ENCODE results near the gene MPP1. TPM values are rescaled to one million over a fixed set of nuclear protein-coding genes. Genes with fewer than 3 reads are reported as not detected.

MPP1 gene
- total and polyA plus RNA-seq, 9 of the 15 experiments (the other 6 are each of a cell fraction or from before 2014, with no cell fraction given): 227 to 395 (median 283) TPM

DNA sequence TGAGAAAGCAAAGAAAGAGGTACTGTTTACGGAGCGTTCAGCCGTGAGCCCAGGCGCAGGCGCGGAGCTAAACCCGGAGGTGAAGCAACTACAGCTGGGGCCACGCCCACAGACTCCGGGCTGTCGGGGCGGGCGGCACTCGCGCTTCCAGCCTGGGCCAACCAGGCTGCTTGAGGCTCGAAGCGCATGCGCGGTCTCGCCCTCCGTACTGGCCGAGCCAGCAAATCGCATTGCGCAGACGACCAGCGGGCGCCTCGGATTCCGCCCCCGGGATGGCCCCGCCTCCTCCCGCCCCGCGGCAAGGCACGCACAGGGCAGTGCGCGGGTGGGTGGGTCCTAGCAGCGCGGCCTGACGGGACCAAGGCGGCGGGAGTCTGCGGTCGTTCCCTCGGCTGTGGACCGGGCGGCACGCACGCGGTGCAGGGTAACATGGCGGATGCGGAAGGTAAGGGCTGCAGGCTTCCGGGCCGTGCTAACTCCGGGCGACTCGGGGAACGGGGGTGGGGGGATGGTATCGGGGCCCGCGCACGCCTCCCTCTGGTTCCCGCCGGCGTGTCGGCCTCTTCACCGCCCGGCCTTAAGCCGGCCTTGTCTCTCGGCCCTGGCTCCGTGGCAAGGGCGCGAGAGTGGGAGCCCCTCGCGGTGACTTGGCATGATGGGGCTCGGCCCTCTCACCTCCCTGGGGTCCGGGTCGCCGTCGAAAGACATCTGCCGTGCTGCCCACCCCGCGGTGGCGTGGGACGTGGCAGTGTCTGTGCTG is 42.6 kb downstream of the MPP1 start, which contains the start of gene DKC1 (continued):
- TF ChIP-seq FOXK2 (conservative IDR thresholded peaks at IDR 0.05 in 1 of 2, IDR thresholded peaks at IDR 0.05 in 1 of 2; ENCODE audit: low read depth in 2 of 2) (peak; percentile 62 to 84; a peak in 2 of 4 replicates), KLF16 (IDR thresholded peaks at IDR 0.05) (no peak), NEUROD1 (IDR thresholded peaks at IDR 0.05; ENCODE audit: borderline replicate concordance, low read depth, low read length, partially characterized antibody) (peak; percentile 58), CXXC5 (CRISPR knock-in tag; IDR thresholded peaks at IDR 0.05) (peak; percentile 88), NFIC (IDR thresholded peaks at IDR 0.05) (peak; percentile 25; the same call in 1 of the 2 replicates), HNRNPL (IDR thresholded peaks at IDR 0.05; ENCODE audit: low read depth, low read length) (peak; percentile 58; the same call in 1 of the 2 replicates), ZBTB1 (CRISPR knock-in tag; IDR thresholded peaks at IDR 0.05; ENCODE audit: borderline replicate concordance, low read depth) (peak; percentile 90), ELF2 (CRISPR knock-in tag; IDR thresholded peaks at IDR 0.05) (0 out of 2 replicates have a peak, but pooled peaks have one; percentile 38), ZNF146 (CRISPR knock-in tag; IDR thresholded peaks at IDR 0.05; ENCODE audit: unreplicated experiment) (no peak), ARHGAP35 (IDR thresholded peaks at IDR 0.05; ENCODE audit: partially characterized antibody) (no peak), TCF7 (IDR thresholded peaks at IDR 0.05; ENCODE audit: borderline replicate concordance) (no peak), TBP (optimal IDR thresholded peaks at IDR 0.05; ENCODE audit: low read depth, low read length) (peak; percentile 66), RBM15 (IDR thresholded peaks at IDR 0.05; ENCODE audit: insufficient read depth, low read length) (no peak), HIVEP1 (CRISPR knock-in tag; IDR thresholded peaks at IDR 0.05) (no peak), HEY1 (CRISPR knock-in tag; IDR thresholded peaks at IDR 0.05; ENCODE audit: borderline replicate concordance) (no peak), SIN3A (IDR thresholded peaks at IDR 0.05; ENCODE audit: borderline replicate concordance in 2 of 2, control insufficient read depth in 1 of 2, low read depth in 2 of 2, low read length in 2 of 2) (peak; percentile 44 to 58; a peak in 2 of 4 replicates), FIP1L1 (IDR thresholded peaks at IDR 0.05; ENCODE audit: low read depth, low read length, poor library complexity, severe bottlenecking) (peak; percentile 82), SMAD3 (CRISPR knock-in tag; conservative IDR thresholded peaks at IDR 0.05) (no peak), BRD4 (IDR thresholded peaks at IDR 0.05) (peak; percentile 60; the same call in 1 of the 2 replicates), ZNF76 (CRISPR knock-in tag; IDR thresholded peaks at IDR 0.05; ENCODE audit: borderline replicate concordance) (no peak), CBX3 (IDR thresholded peaks at IDR 0.05; ENCODE audit: borderline replicate concordance in 1 of 2, low read length in 2 of 2) (peak in 1 of 2 experiments; percentile 43; a peak in 1 of 3 replicates), GTF2F1 (IDR thresholded peaks at IDR 0.05; ENCODE audit: low read depth, low read length) (no peak)
- TF ChIP-seq, protein P1, sequence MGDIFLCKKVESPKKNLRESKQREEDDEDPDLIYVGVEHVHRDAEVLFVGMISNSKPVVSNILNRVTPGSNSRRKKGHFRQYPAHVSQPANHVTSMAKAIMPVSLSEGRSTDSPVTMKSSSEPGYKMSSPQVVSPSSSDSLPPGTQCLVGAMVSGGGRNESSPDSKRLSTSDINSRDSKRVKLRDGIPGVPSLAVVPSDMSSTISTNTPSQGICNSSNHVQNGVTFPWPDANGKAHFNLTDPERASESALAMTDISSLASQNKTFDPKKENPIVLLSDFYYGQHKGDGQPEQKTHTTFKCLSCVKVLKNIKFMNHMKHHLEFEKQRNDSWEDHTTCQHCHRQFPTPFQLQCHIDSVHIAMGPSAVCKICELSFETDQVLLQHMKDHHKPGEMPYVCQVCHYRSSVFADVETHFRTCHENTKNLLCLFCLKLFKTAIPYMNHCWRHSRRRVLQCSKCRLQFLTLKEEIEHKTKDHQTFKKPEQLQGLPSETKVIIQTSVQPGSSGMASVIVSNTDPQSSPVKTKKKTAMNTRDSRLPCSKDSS (IDR thresholded peaks at IDR 0.05; ENCODE audit: low read depth, partially characterized antibody): no peak
- TF ChIP-seq, protein P2, sequence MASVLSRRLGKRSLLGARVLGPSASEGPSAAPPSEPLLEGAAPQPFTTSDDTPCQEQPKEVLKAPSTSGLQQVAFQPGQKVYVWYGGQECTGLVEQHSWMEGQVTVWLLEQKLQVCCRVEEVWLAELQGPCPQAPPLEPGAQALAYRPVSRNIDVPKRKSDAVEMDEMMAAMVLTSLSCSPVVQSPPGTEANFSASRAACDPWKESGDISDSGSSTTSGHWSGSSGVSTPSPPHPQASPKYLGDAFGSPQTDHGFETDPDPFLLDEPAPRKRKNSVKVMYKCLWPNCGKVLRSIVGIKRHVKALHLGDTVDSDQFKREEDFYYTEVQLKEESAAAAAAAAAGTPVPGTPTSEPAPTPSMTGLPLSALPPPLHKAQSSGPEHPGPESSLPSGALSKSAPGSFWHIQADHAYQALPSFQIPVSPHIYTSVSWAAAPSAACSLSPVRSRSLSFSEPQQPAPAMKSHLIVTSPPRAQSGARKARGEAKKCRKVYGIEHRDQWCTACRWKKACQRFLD (CRISPR knock-in tag; IDR thresholded peaks at IDR 0.05): no peak; the same call in 1 of the 2 replicates
- TF ChIP-seq, protein P3, sequence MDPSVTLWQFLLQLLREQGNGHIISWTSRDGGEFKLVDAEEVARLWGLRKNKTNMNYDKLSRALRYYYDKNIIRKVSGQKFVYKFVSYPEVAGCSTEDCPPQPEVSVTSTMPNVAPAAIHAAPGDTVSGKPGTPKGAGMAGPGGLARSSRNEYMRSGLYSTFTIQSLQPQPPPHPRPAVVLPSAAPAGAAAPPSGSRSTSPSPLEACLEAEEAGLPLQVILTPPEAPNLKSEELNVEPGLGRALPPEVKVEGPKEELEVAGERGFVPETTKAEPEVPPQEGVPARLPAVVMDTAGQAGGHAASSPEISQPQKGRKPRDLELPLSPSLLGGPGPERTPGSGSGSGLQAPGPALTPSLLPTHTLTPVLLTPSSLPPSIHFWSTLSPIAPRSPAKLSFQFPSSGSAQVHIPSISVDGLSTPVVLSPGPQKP (CRISPR knock-in tag; IDR thresholded peaks at IDR 0.05): no peak
